ENCODE measurements around the gene RPS15.
"Not testable (repeated sequence)": the region's sequence is repeated elsewhere in the genome, so short reads cannot be mapped to it uniquely, and the experiment has no call there.

Gene RPS15

DNA sequence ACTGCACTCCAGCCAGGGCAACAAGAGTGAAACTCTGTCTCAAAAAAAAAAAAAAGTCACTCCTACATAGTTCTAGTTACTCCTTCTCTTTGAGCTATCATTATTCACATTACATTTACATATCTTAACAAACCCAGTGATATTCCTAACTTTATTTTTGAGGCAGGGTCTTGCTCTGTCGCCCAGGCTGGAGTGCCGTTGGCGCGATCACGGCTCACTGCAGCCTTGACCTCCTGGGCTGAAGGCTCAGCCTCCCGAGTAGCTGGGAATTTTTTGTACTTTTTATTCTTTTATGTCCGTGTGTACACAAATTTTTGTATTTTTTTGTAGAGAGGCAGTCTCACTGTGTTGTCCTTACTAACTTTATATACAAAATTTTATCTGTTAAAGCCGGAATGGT lies 587 bp upstream of the RPS15 start:
- no peak for DNase-seq

DNA sequence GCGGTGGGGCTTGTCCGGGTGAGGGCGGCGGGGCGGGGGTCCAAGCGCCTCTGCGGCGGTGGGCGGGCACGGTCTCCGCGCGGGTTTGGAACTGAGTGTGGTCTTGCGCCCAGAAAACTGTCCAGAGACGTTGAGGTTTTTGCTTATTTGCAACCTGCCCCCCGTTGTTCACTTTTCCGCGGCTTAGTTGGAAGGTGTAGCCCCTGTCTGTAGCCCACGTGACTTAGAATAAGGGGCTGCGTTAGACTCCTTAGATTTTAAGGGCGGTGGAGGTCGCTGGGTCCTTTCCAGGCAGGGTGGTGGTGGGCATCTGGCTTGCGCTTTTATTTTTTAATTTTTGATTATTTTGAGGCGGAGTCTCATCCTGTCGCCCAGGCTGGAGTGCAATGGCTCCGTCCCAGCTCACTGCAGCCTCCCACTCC lies 748 bp downstream of the RPS15 start:
- no peak for DNase-seq

GRCh38 chr19:1439525-1440417 lies 1.6 kb downstream of the RPS15 start:
- DNase-seq = not testable (repeated sequence)

DNA sequence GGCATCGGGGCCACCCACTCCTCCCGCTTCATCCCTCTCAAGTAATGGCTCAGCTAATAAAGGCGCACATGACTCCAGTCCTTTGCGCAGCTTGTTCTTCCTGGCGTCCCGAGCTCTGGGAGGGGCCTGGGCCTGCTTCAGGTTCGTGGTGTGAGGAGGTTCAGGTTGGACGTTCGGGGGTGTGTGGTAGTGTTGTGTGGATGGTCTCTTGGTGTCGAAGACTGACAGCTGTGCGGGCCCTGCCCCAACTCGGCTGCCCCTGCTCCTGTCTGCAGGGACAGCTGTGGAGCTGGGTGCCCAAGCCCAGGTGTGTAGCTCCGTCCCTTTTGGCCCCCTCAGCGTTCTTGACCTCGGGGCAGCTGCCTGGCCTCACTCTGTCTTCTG lies 2.2 kb downstream of the RPS15 start:
- DNase-seq = no peak

DNA sequence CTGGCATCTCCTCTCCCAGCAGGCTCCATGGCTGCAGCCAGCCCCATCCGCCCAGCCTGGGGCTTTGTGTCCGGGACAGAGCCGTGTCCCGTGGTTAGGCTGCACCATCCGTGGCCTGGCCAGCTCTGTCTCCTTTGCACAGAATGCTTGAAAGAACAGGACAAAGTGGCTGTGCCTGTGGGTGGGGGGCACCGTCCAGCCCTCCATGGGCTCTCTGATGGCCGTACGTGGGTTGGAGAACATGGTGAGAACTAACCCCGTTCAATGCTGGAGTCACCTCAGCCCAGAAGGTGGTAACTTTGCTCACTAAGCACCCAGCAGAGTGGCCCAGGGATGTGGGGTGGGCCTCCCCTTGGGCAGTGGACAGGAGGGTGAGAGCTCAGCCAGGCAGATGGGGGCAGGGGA lies 2.8 kb downstream of the RPS15 start:
- DNase-seq = no peak

GRCh38 chr19:1441677-1442438 lies 3.7 kb downstream of the RPS15 start:
- DNase-seq = no peak

GRCh38 chr19:1445185-1445931 lies 7.2 kb downstream of the RPS15 start:
- DNase-seq = no peak

- no peak for DNase-seq
Observed at GRCh38 chr19:1445932-1446712, 7.9 kb downstream of the RPS15 start.

- DNase-seq = no peak
Observed at GRCh38 chr19:1446713-1447481, 8.7 kb downstream of the RPS15 start.

- no peak for DNase-seq
Observed at GRCh38 chr19:1447504-1447903, 9.3 kb downstream of the RPS15 start.

DNA sequence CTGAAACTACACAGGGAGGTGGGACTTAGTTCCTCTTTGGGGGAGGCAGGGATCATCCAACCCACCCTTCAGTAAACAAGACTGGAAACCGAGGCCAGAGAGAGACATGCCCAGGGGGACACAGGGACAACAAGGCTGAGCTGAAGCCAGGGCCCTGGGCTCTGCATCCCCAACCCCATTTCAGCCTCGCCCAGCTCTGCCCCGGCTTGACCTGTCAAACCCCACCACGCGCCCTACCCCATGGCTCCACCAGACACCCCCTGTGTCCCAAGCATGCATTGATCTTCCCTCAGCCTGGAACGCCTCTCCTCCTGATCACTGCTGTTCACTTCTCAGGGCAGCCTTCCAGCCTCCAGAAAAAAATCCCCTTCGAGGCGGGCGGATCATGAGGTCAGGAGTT lies 9.7 kb downstream of the RPS15 start:
- DNase-seq = no peak

- no peak for DNase-seq
Observed at GRCh38 chr19:1449467-1450442, 11.6 kb downstream of the RPS15 start, which contains the start of gene APC2. Gene APC2 (plus strand): TSS chr19:1450121. CDS start chr19:1453002, 2,881 bp downstream.

DNA sequence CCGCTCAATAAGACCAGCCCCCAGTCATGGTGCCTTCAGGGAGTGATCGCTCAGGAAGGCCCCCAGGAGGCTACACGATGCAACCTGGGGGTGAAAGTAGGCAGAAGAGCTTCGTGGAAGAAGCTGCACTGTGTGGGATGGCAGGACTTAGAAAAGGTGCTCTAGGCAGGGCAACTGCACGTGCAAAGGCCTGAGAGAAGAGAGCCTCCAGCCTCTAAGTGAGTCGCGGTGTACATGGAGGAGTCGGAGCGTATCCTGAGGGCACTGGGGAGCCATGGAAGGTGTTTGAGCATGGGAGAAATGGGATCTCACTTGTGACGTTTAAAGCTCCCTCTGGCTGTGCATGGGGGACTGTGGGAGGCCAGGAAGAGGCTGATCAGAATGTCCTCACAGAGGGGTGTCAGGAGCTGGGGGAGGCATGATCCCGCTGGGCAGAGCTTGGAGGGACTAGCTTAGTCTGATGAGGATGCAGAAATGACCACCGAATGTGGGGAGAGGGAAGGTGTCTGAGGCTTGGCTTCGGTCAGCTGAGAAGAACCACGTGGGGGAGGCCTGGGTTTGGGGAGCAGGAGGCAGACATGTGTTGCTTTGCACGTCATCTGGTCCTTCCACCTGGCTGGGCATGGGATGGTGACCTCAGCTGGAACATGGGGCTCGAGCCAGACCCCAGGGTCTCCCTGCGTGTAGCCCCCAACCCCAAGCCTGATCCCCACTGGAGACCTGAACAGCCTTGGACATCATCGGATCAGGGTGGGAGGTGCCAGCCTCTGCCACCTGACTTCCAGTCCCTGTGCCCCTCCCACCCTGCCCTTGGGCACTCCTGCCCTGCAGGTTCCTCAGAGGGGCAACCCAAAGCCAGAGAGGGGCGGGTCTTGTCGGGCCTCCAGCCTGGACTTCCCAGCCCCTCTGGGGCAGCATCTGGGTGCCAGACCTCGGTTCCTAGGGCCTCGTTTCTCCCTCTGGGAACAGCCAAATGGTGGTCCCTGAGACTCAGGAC lies 12.8 kb downstream of the RPS15 start:
- DNase-seq = no peak

DNA sequence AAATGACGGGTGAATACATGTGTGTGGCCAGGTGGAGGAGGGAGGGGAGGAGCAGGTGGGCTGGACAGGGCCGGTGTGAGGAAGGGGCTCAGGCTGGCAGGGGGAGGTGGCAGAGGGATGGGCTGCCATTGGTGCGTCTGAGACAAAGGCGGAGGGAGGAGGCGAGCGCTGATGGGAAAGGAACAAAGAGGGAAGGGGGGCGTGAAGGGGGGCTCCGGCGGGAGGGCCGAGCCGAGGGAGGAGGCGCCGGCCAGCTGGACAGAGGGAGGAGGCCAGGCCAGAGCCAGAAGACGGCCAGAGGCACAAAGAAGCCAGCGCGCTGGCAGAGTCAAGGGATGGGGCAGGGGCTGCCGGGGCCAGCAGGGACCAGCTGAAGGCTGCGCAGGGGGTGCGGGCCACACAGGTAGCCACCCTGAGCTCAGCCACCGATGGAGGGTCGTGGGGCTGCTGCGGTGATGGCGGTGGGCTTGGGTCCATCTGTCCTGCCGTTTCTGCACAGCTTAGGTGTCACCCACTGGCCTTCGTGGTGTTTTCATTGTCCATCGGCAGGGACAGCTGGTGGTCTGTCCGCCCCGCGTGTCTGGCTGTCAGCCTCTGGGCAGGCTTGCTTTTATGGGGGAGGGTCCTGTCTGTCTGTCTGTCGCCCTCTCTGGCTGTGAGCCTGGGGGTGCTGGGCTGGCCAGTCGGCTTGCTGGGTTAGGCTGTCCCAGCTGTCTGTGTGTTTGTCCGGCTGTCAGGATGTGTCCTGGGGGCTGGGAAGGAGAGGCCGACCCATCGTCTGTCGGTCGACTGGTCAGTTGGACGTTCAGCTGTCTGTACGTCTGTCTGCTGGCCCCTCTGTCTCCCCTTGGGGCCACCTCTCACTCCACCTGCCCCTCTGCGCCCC lies 14.0 kb downstream of the RPS15 start:
- no peak for DNase-seq

GRCh38 chr19:1452802-1453524 lies 14.8 kb downstream of the RPS15 start:
- DNase-seq = no peak

DNA sequence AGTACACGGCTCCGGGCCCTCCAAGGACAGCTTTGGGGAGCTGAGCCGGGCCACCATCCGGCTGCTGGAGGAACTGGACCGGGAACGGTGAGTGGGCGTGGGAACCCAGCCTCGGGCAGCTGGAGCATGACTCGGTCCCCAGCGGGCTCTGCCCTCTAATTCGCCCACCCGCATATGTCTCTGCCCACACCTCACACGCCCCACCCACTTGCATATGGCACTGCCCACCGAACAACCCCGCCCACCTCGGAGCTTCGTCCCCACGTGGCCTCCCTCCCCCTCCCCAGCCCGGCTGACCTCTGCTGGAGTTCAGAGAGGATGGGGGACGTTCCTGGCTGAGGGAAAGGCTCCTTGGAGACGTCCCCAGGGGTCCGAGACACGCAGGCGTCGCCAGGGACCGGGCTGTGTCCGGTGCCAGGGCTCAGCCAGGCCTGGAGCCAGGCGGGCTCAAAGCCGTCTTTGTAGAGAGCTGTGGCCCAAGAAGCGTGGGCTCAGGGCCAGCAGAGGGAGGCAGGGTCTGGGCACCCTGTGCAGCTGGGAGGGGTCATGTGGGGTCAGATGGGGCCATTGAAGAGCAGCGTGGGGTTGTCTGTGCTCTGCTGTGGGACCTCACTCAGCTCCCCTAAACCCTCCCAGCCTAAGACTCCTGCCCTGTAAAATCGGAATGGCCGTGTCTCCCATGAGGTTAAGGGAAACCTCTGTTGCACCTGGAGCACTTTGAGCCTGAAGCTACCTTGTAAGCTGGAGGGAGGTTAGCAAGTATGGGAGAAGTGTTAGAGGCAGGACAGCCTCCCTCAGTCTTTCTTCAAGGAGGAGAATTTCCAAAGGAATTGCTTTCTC lies 15.5 kb downstream of the RPS15 start:
- no peak for DNase-seq

- no peak for DNase-seq
Observed at GRCh38 chr19:1455002-1455335, 16.8 kb downstream of the RPS15 start.

All from NCI-H187 treated with DMSO at 0.1 percent for 48 hours (cell line).